ENCODE measurements around the gene GRID2.
"Not testable (repeated sequence)": the region's sequence is repeated elsewhere in the genome, so short reads cannot be mapped to it uniquely, and the experiment has no call there.

GRID2 gene

DNA sequence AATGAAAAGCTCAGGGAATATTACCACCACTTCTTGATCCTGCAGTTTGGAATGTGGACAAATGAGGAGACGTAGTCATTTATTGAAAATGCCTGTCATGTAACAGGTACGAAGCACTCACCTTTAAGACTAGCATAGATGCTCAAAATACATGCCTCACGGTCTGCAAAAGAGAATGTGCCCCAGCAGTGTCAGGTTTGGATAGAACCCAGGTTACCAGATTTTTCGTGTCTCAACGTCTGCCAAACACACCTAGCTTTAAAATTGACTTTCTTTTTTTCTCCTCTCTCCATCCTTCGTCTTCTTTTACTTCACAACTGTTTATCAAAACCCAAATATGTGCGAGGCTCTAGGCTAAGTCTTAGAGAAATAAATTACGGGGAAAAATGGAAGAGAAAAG lies 918.0 kb downstream of the GRID2 start:
- DNase-seq: no peak

DNA sequence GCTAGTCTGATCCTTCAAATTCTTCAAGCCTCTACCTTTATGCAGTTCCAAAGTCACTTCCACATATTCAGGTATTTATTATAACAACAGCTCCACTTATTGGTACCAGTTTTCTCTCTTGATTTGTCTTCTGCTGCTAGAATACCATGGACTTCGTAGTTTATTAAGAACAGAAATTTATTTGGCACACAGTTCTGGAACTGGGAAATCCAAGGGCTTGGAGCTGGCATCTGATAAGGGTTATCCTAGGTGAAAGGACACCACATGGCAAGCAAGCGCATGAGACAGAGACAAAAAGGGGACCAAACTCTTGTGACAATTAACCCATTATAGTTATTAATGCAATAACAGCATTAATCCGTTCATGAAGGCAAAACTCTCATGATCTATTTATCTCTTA lies 924.3 kb downstream of the GRID2 start:
- DNase-seq: no peak

DNA sequence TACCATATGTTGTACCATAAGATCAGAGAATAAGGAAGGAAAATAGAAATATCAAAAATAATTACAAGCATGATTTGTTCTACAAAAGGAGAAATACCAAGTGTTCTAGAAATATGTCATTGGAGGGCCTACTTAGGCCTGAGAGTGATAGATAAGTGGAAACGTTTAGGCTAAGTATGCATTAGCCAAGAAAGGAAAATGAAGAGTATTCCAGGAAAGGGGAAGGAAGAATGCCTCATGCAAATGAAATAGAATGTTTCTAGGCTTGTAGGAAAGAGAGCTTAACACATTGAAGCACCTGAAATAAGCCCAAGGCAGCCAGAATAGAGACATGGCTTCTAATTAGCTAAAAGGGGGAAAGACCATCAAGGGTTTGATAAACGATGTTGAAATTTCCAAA lies 929.1 kb downstream of the GRID2 start:
- no peak for DNase-seq

DNA sequence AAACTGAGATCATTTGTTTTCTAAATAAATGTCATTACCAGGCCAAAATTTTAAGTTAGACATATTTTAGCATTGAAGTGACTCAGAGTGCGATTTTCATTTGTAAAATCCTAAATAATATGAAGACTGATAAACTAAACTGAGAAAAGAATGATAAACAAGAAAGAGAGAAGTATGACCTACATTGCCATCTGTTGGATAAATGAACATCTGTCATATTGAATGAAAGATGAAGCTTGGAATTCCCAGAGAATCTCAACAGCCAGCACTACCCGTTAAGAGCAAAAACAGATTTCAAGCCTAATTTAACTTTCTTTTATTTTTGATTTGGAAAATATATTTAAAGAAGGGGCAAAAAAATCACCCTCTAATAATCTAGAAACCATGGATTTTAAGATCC lies 933.8 kb downstream of the GRID2 start:
- DNase-seq: no peak

DNA sequence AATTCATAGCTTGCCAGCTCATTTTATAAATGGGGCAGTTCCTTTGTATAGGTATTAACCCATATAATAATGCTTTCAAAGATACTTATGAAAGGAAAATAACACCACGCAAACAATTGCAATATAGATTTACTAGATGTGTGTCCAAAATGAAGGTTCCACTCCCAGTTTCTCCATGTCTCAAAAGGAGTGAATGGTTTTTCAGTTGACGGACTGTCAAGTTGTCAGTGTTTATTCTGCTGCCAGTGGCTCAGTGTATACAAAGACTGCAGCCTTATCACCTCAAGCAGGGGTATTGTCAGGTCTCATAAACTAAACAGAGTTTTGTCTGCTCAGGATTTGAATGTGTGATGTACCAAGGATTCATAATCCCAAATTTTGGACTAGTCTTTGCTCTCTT lies 939.5 kb downstream of the GRID2 start:
- no peak for DNase-seq

DNA sequence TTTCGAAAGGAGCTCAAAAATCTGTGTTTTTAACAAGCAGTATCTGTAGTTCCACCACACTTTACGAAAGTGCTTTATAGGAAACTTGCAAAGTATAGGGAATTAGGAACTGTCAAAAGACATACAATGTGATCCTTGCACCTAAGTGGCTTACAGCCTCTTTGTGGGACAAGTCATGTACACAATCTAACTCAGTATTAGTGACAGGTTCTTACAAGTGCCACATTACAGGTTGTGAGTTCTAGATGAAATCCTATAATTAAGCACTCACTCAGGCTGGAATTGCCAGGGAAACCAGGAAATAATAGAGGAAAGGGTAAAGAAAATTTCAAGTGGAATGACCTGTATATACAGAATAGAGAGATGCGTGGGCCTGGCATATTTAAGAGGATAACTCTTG lies 957.4 kb downstream of the GRID2 start:
- DNase-seq: no peak

DNA sequence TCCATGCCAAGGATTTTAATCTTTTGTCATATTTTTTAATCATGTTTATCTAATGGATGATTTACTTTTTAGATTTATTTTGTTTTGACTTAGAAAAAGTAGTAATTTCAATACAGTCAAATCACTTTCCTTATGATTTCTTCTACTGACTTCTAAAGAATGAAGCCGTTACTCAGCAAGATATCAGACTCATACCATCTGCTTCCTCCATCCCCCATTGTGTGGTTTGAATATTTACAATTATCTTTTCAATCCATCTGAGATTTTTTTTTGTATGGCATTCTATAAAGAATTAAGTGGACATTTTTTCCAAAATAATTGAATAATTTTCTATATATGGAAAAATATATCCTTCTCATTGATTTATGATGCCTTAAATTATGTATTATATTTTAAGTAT lies 959.4 kb downstream of the GRID2 start:
- DNase-seq: no peak

DNA sequence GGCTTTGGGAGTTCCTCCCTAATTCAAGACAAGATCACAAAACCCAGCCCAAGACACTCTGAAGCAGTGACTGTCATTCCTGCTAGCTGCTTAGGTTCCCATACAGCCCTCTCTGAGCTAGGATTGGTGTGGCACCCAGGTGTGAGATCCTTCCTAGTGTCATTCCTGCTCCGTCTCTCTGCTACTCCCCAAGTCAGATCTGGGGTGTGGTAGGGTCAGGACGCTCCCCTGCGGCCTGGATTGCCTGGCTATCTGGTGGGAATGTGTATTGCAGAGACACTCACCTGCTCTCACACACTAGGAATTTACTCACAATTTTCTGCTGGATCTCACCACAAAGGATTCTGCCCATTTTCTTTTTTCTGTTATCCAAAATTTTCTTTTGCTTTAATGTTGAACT lies 964.0 kb downstream of the GRID2 start:
- no peak for DNase-seq

DNA sequence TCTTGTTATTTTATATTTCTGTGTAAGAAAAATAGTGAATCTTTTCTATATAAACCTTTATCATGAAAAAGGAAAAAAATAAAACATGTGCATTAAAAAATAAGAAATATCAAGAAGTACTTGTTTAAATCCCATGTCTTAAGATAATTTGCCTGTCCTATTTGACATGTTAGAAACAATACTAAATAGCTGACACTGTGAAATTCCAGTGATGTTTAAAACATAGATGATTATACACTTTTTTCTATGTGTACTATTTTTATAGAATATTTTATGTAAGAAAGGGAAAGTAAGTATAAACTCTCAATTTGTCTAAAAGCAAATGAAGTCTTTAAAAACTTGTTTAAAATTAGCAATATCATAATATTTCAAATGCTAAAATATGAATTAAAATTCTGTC lies 981.6 kb downstream of the GRID2 start:
- no peak for DNase-seq

DNA sequence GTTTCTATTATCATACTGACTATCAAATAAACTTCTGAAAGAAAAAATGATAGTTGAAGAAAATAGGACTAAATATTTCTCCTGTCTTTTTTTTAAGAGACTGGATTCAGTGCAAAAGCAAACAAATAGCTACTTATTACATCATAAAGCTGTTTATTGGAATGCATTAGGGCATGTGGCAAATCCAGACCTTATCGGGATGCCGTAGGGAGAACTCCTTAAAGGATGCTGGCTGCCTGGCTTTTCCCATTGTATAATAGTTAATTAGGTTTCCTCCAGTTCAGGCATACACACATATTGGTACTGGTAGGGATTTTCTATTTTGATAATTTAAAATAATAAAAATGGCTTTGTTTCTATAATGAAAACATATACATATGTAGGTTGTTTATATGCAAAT lies 985.5 kb downstream of the GRID2 start:
- no peak for DNase-seq

DNA sequence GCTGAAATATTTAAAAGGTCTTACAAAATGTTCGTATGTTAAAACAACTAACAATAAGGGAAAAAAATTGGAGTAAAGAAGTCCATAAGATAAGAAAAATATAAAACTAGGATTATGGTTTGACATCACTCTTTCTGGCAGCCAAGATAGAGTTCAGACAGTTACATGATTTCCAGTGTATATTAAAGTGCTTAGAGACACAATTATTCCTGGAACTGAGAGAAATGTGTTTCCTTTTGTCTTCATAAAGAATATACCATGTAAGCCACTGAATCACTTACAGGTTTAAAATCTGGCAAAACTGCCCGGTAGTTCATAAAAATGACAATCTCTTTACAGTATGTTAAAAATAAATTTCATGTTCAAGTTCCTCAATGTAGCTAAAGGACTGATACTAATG lies 986.1 kb downstream of the GRID2 start:
- DNase-seq: no peak

DNA sequence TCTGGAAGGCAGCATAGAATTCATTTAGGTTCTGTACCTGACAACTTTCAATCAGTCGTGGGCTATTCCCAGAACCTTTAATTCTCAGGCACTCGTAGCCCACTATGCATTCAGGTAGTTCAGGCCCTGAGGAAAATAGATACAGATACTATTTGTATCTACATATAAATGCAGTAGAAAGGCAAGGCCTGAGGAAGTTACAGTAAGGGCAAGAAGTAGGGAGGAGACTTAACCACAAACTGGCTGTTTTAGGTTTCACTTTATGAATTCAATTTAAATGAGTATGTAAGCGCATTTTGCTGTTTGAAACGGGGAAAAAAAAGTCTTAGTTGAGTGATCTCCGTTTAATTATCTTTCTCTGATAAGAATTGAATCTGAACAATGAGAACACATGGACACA lies 995.4 kb downstream of the GRID2 start:
- DNase-seq: no peak

DNA sequence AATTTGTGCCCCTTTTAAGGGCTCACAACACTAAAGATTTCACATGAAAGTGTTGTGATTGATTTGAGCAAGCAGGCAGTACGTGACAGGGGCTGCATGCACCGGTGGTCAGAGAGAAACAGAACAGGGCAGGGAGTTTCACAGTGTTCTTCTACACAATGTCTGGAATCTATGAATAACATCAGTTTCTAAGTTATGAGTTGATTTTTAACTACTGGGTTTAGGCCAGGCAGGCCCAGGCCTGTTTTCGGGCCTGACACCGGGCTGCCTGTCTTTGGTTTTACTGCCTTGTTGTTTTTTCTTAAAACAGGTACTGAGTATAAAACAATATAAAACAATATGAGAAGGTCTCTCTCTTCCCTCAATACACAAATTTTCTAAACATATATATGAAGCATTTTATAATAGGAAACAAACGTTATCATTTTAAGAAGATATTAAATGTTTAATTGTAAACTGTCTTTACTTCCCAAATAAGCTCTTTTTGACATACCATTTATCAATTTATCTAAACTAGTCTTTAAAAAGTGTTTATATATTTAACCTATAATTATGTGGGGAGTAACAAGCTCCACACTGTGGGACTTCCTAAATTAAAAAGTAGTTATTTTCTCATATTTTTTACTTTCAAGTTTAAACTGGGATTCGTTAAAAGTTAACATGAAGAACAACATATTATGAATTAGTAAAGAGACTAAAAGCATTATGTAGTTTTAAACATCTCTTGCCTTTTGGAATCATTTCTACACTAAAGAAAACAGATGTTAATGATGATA lies 997.2 kb downstream of the GRID2 start:
- not testable (repeated sequence) for DNase-seq

DNA sequence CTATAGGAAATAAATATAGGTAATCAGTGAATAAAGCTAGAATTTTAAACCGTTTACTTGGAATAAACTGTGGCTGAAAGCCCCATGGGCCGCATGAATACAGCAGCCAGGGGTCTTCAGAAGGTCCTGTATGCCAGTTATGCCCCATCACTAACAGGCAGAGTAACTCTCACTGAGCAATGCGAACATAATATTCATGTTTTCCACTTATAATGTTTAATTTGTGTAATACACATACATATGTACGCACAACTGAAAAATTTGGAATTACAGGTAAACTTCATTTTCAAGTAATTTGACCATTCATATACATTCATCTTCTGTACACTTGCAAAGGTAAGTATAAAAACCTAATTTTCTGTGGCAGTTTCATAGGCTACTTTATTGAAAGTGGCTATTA lies 998.5 kb downstream of the GRID2 start:
- no peak for DNase-seq

DNA sequence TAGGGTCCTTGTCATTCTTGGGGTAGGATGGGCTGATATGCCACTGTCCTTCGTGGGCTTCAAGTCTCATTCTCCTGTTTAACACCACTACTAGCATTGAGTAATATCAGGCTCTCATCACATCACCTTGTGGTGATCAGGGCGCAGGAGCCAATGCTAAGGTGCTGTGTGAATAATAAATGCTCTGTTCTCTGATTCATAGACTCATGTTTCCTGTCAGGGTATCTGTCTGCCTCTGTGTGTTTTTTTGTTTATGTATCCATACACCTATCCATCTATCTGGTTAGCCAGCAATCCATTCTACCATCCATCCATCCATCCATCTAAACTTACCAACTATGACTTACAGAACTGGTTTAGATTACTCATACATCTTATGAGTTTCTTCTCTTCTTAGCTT lies 999.7 kb downstream of the GRID2 start:
- DNase-seq: no peak

DNA sequence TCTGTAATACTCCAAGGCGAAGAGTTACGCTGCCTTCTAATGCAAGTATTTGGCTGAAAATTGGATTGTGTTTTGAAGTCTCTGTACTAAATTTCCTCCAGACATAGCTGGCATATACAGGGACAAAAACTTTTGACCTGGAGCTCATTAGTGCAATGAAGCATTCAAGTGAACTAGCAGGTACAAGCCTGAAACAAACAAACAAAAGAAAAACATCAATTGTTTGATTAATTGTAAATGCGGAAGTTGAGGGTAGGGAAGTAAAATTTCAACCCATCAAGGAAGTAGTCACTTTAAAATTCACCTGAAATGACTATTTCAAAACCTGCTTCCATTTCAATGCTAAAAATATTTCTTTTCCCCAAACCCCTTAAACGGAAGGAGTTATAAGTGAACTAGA lies 1008.5 kb downstream of the GRID2 start:
- no peak for DNase-seq

DNA sequence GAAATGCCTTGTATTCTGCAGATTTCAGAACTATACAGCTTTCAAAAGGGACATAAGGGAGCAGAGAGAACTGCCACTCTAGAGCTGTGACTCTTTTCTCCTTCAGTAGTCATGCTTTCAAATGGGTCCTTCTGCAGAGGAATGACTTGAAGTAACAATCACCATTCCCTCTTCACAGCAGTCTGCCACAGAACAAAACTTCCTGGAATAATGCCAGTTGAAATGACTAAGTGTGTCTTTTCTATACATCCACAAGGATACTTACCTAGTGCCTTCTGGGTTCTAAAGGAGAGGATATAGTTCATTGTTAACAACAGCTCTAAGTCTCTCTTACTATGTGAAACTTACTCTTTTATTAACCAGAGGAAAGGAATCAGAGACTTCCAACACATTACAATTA lies 1009.4 kb downstream of the GRID2 start:
- no peak for DNase-seq

DNA sequence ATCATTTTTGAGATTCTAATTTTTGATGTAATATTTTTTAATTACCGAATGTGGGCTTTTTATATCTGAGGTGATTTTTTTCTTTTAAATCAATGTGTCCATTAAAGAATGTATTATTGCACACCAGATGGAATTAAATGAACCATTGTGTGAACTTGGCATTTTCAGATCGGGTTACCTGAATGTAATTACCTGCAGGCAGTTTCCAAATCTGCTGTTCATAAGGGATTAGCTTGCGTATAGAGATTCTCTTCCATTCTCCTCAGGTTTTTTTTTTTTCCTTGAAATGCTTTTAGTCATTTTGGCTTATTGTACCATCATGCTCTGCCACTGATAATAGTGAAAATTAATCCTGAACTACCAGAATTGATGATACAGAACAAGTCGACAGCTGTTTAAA lies 1013.3 kb downstream of the GRID2 start:
- no peak for DNase-seq

DNA sequence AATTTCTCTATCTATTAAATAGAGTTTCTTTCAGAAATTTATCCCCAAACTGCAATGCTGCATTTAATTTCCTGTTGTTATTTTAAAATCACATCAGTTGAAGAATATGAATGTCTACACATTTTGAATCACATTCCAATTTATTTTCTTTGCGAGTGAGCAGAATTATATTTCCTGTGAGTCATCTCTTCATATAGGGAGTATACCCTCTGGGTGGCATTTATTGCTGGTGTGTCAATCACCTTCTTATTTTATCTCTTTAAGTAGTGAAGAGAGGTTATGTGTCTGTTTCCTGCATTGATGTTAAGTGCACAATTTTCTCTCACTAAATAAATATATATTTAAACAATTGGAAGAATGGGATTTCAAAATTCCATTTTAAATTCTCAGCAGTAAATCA lies 1013.8 kb downstream of the GRID2 start:
- DNase-seq: no peak

DNA sequence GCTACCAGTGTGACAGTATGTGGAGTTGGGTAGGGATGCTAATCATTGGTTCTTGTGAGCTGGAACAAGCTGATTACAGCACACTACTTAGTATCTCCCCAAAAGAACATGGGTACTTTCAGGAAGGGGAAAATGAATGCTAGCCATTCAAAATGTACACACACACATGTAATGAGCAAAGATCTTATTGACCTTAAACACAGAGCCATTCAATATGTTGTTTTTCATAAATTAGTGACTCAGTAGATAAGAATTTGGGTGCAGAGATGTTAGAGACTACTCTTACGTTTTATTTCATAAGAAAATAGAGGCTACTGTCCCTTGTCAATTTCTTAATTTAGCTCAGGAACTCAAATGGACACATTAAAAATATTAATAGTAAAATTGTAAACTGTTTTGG lies 1015.3 kb downstream of the GRID2 start:
- no peak for DNase-seq

DNA sequence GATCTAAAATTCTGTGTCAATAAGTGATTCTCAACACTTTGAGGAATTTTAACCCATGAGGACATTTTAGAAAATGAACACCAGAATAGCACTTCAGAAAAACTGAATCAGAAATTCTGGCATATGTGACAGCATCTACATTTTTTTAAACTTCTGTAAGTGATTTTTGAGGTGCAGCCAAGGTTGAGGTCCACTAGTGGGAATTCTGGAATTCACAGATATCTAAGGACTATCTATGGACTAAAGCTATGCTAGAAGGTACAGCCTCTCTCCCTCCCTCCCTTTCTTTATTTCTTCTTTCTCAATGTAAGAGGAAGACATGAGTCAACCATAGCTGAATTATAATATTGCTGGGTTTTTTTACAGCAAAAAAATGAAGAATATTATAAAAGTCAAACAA lies 1016.6 kb downstream of the GRID2 start:
- DNase-seq: no peak

DNA sequence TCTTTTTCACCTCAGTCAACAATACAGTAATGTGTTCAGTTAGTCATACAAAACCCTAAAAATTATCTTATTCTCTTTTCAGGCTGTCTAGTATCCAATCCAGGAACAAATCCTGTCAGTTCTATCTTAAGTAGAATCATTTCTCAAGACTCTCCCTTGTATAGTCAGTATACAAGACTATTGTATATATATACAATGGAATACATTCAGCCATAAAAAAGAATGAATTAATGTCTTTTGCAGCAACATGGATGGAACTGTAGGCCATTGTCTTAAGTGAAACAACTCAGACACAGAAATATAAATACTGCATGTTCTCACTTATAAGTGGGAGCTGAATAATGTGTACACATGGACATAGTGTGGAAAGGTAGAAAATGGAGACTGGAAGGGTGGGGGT lies 1023.6 kb downstream of the GRID2 start:
- DNase-seq: no peak

DNA sequence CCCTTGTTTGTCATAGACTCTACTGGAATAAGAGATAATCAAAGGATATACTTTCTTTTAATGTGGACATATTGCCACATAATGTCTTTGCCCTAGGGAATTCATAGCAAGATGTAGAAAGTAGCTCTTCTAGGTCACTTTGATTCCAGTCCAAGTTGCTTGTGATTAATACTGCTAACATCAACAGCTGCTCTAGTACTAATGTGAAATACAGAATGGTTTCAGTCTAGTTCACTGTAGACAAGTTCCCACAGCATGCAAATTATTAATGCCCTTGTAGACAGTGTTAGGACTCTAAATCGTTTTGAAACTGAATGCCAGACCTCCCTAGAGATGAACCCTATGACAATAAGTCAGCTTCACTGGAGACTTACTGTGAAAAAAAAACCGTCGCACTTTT lies 1030.2 kb downstream of the GRID2 start:
- DNase-seq: no peak

DNA sequence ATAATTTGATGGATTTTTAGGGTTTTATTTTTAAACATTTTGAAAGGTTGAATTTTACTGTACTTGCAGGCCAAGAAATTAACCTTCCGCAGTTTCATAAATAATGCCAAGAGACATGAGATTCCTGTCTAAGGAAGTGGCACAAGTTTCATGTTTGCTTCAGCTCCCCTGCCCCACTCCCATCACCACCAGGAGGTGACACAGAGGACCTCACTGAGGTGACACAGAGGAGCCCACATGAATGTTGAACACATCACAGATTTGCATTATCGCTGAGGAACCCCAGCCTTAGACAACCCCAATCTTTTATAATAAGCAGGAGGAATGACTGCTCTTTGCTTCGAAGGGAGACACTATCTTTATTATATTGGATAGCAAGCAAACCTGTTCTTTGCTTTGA lies 1033.4 kb downstream of the GRID2 start:
- DNase-seq: no peak

DNA sequence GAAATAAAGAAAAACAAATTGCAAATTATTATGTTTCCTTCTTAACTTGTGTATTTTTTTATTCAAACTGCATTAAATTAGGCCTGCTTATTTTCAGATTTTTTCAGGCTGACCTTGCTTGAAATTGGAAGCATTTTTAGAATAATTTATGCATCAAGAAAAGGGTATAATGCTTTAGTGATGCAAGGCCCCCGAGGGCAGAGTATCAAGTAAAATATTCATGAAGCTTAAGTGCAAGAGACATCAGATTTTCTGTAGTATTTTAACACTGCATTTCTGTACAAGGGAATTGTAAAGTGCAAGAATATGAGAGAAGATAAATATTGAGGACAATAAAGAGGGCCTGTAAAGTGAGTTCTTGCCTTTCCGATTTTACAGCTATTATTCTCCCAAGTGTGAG lies 1039.0 kb downstream of the GRID2 start:
- DNase-seq: no peak

DNA sequence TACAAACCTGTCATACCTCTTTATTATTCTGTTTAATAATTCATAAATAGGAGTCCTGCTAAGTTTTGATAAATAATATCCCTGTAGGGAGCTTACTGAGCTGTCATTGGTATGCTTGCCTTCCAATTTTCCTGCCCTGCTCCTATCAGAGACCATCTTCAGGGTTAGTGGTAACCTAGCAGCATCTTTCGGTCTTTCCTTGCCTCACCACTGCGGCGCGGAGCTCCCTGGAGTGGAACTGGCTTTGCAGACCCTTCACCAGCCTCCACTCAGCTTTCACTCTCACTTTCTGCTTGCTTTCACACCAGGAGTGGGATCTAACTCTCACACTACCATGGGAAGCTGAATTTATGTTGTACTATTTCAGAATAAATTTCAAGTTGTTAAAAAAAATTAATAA lies 1043.1 kb downstream of the GRID2 start:
- no peak for DNase-seq

All from stimulated activated CD8-positive, alpha-beta memory T cell treated with anti-CD3 and anti-CD28 coated beads, Interleukin-4, amount 100 ng/mL, for 48 hours (primary cell).